ENCODE measurements around the gene MYEOV.

Gene MYEOV

GRCh38 chr11:69330330-69330729 lies 36.4 kb downstream of the MYEOV start:
- H3K4me1 ChIP-seq (ENCODE audit: insufficient read depth, low read length) = 0 out of 2 replicates have a peak, but pooled peaks cover 3% of the 10 kb centered on the region
- H3K4me3 ChIP-seq (ENCODE audit: low read length) = no peak overlapping the region
- no peak overlapping the region for H3K27ac ChIP-seq (ENCODE audit: low read length)
- no peaks in the 10 kb centered on the region for H3K9me3 ChIP-seq (ENCODE audit: insufficient read depth, low read depth, low read length)
- no peaks in the 10 kb centered on the region for H3K36me3 ChIP-seq (ENCODE audit: insufficient read depth, low read depth, low read length)
- no peaks in the 10 kb centered on the region for H3K27me3 ChIP-seq (ENCODE audit: insufficient read depth, low read length)
- H3K9ac ChIP-seq (ENCODE audit: low read depth, low read length) = no peak overlapping the region

DNA sequence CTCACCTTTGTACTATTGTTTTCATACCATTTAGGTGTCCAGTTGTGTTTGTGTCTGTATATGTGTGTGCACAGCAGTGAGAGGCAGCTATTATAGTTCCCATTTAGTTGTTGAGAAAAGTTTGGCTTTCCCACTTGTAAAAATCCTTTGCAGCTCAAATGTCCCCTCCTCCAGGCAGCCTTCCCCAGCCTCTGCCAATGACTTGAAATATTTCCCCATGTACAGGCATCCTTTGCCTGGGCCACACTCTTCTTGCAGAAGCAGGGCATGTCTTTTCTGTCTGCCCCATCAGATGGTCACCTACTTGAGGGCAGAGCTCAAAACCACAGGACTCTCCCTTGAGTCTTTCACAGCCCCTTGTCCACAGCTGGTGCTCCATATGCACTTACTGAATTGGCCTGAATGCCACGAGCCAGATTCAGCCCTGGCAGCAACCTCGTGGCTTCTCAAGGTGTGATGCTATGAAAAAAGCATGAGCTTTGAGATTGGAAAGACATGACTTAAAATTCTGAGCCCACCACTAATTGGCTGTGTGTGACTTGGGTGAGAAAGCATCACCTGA lies 39.3 kb downstream of the MYEOV start:
- H3K4me3 ChIP-seq (ENCODE audit: low read length) = no peak overlapping the region
- H3K36me3 ChIP-seq (ENCODE audit: insufficient read depth, low read depth, low read length) = no peaks in the 10 kb centered on the region
- H3K9me3 ChIP-seq (ENCODE audit: insufficient read depth, low read depth, low read length) = no peaks in the 10 kb centered on the region
- no peaks in the 10 kb centered on the region for H3K27me3 ChIP-seq (ENCODE audit: insufficient read depth, low read length)
- no peak overlapping the region for H3K27ac ChIP-seq (ENCODE audit: low read length)
- 0 out of 2 replicates have a peak, but pooled peaks cover 3% of the 10 kb centered on the region for H3K4me1 ChIP-seq (ENCODE audit: insufficient read depth, low read length)
- no peak overlapping the region for H3K9ac ChIP-seq (ENCODE audit: low read depth, low read length)

DNA sequence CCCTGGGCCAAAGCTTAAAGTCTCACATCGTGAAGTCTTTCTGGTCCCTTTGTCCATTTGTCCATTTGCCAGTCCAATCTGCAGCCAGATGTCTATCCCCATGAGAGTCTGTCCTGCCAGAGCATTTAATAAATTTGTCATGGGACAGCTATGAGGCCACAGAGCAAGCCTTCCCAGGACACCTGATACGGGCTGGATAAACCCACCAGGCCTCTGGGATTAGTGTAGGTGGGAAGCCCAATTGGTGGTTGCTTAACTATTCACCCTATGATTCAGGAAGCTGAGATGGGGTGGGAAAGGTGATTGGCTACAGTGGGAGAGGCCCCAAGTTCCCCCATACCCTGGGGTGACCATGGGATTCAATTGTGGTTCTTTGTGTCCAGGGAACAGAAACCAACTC lies 39.9 kb downstream of the MYEOV start:
- Histone ChIP-seq H3K27me3 (ENCODE audit: insufficient read depth, low read length) (no peaks in the 10 kb centered on the region), H3K36me3 (ENCODE audit: insufficient read depth, low read depth, low read length) (no peaks in the 10 kb centered on the region), H3K9me3 (ENCODE audit: insufficient read depth, low read depth, low read length) (no peaks in the 10 kb centered on the region), H3K9ac (ENCODE audit: low read depth, low read length) (no peak overlapping the region), H3K4me1 (ENCODE audit: insufficient read depth, low read length) (0 out of 2 replicates have a peak, but pooled peaks cover 3% of the 10 kb centered on the region), H3K4me3 (ENCODE audit: low read length) (no peak overlapping the region), H3K27ac (ENCODE audit: low read length) (no peak overlapping the region)

- Histone ChIP-seq H3K4me3 (ENCODE audit: low read length) (no peak overlapping the region), H3K36me3 (ENCODE audit: insufficient read depth, low read depth, low read length) (no peaks in the 10 kb centered on the region), H3K9me3 (ENCODE audit: insufficient read depth, low read depth, low read length) (no peaks in the 10 kb centered on the region; the same call in 1 of the 2 replicates), H3K4me1 (ENCODE audit: insufficient read depth, low read length) (0 out of 2 replicates have a peak, but pooled peaks cover 3% of the 10 kb centered on the region), H3K9ac (ENCODE audit: low read depth, low read length) (no peak overlapping the region), H3K27me3 (ENCODE audit: insufficient read depth, low read length) (no peaks in the 10 kb centered on the region), H3K27ac (ENCODE audit: low read length) (no peak overlapping the region)
These were observed 41.2 kb downstream of the MYEOV start for GRCh38 chr11:69335007-69335780.

GRCh38 chr11:69335781-69336405 lies 41.9 kb downstream of the MYEOV start:
- no peaks in the 10 kb centered on the region for H3K4me1 ChIP-seq (ENCODE audit: insufficient read depth, low read length)
- no peaks in the 10 kb centered on the region for H3K27me3 ChIP-seq (ENCODE audit: insufficient read depth, low read length)
- H3K9me3 ChIP-seq (ENCODE audit: insufficient read depth, low read depth, low read length) = no peaks in the 10 kb centered on the region; the same call in 1 of the 2 replicates
- no peak overlapping the region for H3K4me3 ChIP-seq (ENCODE audit: low read length)
- no peaks in the 10 kb centered on the region for H3K36me3 ChIP-seq (ENCODE audit: insufficient read depth, low read depth, low read length)
- no peak overlapping the region for H3K9ac ChIP-seq (ENCODE audit: low read depth, low read length)
- H3K27ac ChIP-seq (ENCODE audit: low read length) = no peak overlapping the region

DNA sequence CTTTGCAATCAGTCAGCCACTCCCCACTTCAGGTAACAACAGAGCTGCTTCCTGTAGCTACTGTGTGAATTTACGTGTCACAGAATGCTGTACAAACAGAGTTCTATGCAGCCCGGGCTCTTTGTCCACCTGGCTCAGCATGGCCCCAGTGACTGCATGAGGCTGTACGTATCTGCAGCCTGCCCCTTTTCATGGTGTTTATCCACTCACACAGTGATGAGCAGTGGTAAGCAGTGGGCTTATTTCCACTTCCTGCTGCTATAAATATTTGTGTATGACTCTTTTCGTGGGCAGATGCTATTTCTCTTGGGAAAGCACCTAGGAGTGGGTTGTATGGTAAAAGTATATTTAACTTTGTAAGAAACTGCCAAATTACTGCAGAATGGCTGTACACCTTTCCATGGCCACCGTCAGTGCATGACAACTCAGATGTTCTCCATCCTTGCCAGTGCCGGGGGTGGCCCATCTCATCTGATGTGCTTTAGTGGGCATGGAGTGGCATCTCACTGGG lies 43.3 kb downstream of the MYEOV start:
- no peak overlapping the region for H3K4me3 ChIP-seq (ENCODE audit: low read length)

DNA sequence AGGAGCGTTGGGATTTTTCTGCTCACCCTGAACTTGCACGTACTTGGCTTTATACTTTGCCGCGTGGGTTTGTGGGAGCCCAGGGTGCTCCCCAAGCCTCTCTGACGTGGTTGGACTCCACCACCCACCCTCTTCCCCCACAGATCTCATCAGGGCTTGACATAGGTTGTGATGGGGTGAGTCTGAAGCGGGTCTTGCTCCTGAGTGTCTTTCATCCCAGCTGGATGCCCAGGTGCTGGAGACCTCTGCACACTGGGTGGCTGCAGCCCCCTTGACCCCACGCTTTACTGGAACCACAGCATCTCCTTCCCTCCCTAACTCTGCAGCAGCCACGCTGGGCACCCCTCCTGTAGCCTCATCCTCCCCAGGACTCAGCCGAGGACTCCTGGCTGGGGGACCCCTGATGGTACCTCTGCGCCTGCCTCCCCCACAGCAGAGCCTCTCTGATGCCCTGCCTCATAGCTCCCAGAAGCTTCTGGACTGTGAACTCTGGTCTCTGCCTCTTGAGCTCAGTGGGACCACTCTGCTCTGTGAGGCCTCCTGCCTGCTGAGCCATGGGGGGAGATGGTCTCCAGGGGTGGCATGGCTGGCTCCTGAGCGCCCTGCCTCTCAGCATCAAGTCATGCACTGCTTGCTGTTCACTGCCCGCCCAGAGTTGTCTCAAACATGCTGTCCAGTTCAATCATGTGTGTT lies 45.2 kb downstream of the MYEOV start:
- Histone ChIP-seq H3K9ac (ENCODE audit: low read depth, low read length) (no peak overlapping the region), H3K4me3 (ENCODE audit: low read length) (no peak overlapping the region), H3K27me3 (ENCODE audit: insufficient read depth, low read length) (no peaks in the 10 kb centered on the region), H3K4me1 (ENCODE audit: insufficient read depth, low read length) (no peaks in the 10 kb centered on the region), H3K9me3 (ENCODE audit: insufficient read depth, low read depth, low read length) (no peaks in the 10 kb centered on the region; the same call in 1 of the 2 replicates), H3K36me3 (ENCODE audit: insufficient read depth, low read depth, low read length) (no peaks in the 10 kb centered on the region), H3K27ac (ENCODE audit: low read length) (no peak overlapping the region)

More for the DNA sequence above, 43.3 kb downstream of the MYEOV start:
- H3K9ac ChIP-seq (ENCODE audit: low read depth, low read length) = no peak overlapping the region
- no peak overlapping the region for H3K27ac ChIP-seq (ENCODE audit: low read length)
- no peaks in the 10 kb centered on the region for H3K27me3 ChIP-seq (ENCODE audit: insufficient read depth, low read length)
- H3K4me1 ChIP-seq (ENCODE audit: insufficient read depth, low read length) = no peaks in the 10 kb centered on the region
- no peaks in the 10 kb centered on the region; the same call in 1 of the 2 replicates for H3K9me3 ChIP-seq (ENCODE audit: insufficient read depth, low read depth, low read length)
- no peaks in the 10 kb centered on the region for H3K36me3 ChIP-seq (ENCODE audit: insufficient read depth, low read depth, low read length)

- Histone ChIP-seq H3K36me3 (ENCODE audit: insufficient read depth, low read depth, low read length) (no peaks in the 10 kb centered on the region), H3K9ac (ENCODE audit: low read depth, low read length) (no peak overlapping the region), H3K4me3 (ENCODE audit: low read length) (no peak overlapping the region), H3K27me3 (ENCODE audit: insufficient read depth, low read length) (no peaks in the 10 kb centered on the region), H3K9me3 (ENCODE audit: insufficient read depth, low read depth, low read length) (no peaks in the 10 kb centered on the region; the same call in 1 of the 2 replicates), H3K4me1 (ENCODE audit: insufficient read depth, low read length) (no peaks in the 10 kb centered on the region), H3K27ac (ENCODE audit: low read length) (no peak overlapping the region)
These were observed 46.1 kb downstream of the MYEOV start for GRCh38 chr11:69339983-69340565.

DNA sequence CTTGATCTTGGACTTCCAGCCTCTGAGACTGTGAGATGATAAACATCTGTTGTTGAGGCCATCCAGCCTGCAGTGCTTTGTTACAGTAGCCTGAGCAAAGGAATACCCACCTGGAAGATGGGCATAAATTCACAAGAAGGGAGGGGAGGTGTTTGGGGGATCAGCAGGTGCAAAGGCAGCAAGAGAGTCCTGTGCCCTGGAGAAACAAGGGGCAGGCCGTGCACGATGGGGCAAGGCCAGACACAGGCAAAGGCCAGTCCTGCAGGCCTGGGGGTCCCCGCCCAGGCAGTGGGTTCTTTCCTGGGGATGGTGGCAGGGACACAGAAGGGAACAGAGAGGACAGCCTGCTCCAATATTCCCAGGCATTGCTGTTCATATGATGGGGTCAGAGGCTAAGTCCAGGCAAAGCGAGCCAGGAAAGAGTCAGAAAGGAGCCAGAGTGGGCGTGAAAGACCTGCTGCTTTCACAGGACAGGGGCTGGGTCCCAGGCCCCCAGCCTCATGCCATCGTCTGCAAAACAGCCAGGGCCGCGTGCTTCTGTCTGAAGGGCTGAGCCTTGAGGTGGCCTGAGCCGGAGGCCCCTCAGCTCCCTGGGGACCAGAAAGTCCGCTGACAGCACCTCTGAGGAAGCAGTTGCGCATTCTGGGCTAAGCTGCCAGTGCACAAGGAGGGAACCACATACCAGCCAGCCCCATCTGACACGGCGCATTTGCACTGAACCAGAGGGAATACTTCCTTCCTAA lies 48.8 kb downstream of the MYEOV start:
- Histone ChIP-seq H3K27me3 (ENCODE audit: insufficient read depth, low read length) (no peaks in the 10 kb centered on the region), H3K4me1 (ENCODE audit: insufficient read depth, low read length) (no peaks in the 10 kb centered on the region), H3K9ac (ENCODE audit: low read depth, low read length) (no peak overlapping the region), H3K36me3 (ENCODE audit: insufficient read depth, low read depth, low read length) (no peaks in the 10 kb centered on the region), H3K4me3 (ENCODE audit: low read length) (no peak overlapping the region), H3K9me3 (ENCODE audit: insufficient read depth, low read depth, low read length) (no peaks in the 10 kb centered on the region; the same call in 1 of the 2 replicates), H3K27ac (ENCODE audit: low read length) (no peak overlapping the region)

GRCh38 chr11:69343401-69344321 lies 49.7 kb downstream of the MYEOV start:
- Histone ChIP-seq H3K27ac (ENCODE audit: low read length) (no peak overlapping the region), H3K27me3 (ENCODE audit: insufficient read depth, low read length) (no peaks in the 10 kb centered on the region), H3K36me3 (ENCODE audit: insufficient read depth, low read depth, low read length) (no peaks in the 10 kb centered on the region), H3K9ac (ENCODE audit: low read depth, low read length) (no peak overlapping the region), H3K4me3 (ENCODE audit: low read length) (no peak overlapping the region), H3K9me3 (ENCODE audit: insufficient read depth, low read depth, low read length) (no peaks in the 10 kb centered on the region; the same call in 1 of the 2 replicates), H3K4me1 (ENCODE audit: insufficient read depth, low read length) (no peaks in the 10 kb centered on the region)

Data from iPS-20b (cell line).